ENCODE results near the gene AGPAT1. TPM values are rescaled to one million over a fixed set of nuclear protein-coding genes. Genes with fewer than 3 reads are reported as not detected.
A peak's percentile ranks its signal among the peaks of the same experiment; 100 is the strongest.
"Not testable (repeated sequence)": the region's sequence is repeated elsewhere in the genome, so short reads cannot be mapped to it uniquely, and the experiment has no call there.

AGPAT1 gene
- polyA plus RNA-seq (ENCODE audit: insufficient read length in 3 of 3) = 100 to 1,000 TPM in 2 of 3 donors, 10 to 100 TPM in 1; 94.6 to 109 (median 102) TPM
- long read RNA-seq, donor 1, transcript AGPAT1-203 (7 exons, 2,234 nt) = major isoform, 26 of 29 reads
- long read RNA-seq, donor 1, partial matches to known transcripts = 0 of 29 reads
- long read RNA-seq, donor 1, other reads (novel, unspliced or antisense) = 0 of 29 reads
- long read RNA-seq, donor 2, transcript AGPAT1-203 (7 exons, 2,234 nt) = major isoform, 15 of 23 reads
- long read RNA-seq, donor 2, partial matches to known transcripts = 5 of 23 reads
- long read RNA-seq, donor 2, other reads (novel, unspliced or antisense) = 0 of 23 reads
- long read RNA-seq, donor 3, transcript AGPAT1-206 (7 exons, 2,496 nt) = minor isoform, 5 of 34 reads
- long read RNA-seq, donor 3, transcript AGPAT1-203 (7 exons, 2,234 nt) = major isoform, 25 of 34 reads
- long read RNA-seq, donor 3, partial matches to known transcripts = 0 of 34 reads
- long read RNA-seq, donor 3, other reads (novel, unspliced or antisense) = 0 of 34 reads
- long read RNA-seq, donor 4, transcript AGPAT1-203 (7 exons, 2,234 nt) = major isoform, 15 of 15 reads
- long read RNA-seq, donor 4, partial matches to known transcripts = 0 of 15 reads
- long read RNA-seq, donor 4, other reads (novel, unspliced or antisense) = 0 of 15 reads
- long read RNA-seq, donor 5 = 0 reads
- long read RNA-seq, donor 6, transcript AGPAT1-203 (7 exons, 2,234 nt) = major isoform, 25 of 35 reads
- long read RNA-seq, donor 6, partial matches to known transcripts = 6 of 35 reads
- long read RNA-seq, donor 6, other reads (novel, unspliced or antisense) = 0 of 35 reads
- long read RNA-seq, donor 7, transcript AGPAT1-203 (7 exons, 2,234 nt) = major isoform, 24 of 36 reads
- long read RNA-seq, donor 7, partial matches to known transcripts = 6 of 36 reads
- long read RNA-seq, donor 7, other reads (novel, unspliced or antisense) = 0 of 36 reads
- long read RNA-seq, donor 8 = 0 reads
- long read RNA-seq, donor 9, transcript AGPAT1-203 (7 exons, 2,234 nt) = major isoform, 11 of 13 reads
- long read RNA-seq, donor 9, partial matches to known transcripts = 0 of 13 reads
- long read RNA-seq, donor 9, other reads (novel, unspliced or antisense) = 0 of 13 reads
- long read RNA-seq, donor 10, transcript AGPAT1-203 (7 exons, 2,234 nt) = major isoform, 18 of 22 reads
- long read RNA-seq, donor 10, partial matches to known transcripts = 0 of 22 reads
- long read RNA-seq, donor 10, other reads (novel, unspliced or antisense) = 0 of 22 reads
- long read RNA-seq, donor 11, transcript AGPAT1-203 (7 exons, 2,234 nt) = major isoform, 20 of 22 reads
- long read RNA-seq, donor 11, partial matches to known transcripts = 0 of 22 reads
- long read RNA-seq, donor 11, other reads (novel, unspliced or antisense) = 0 of 22 reads
- long read RNA-seq, donor 12, transcript AGPAT1-203 (7 exons, 2,234 nt) = major isoform, 7 of 8 reads
- long read RNA-seq, donor 12, partial matches to known transcripts = 0 of 8 reads
- long read RNA-seq, donor 12, other reads (novel, unspliced or antisense) = 0 of 8 reads
- long read RNA-seq, donor 13 = 0 reads
- long read RNA-seq, donor 14, transcript AGPAT1-203 (7 exons, 2,234 nt) = major isoform, 13 of 14 reads
- long read RNA-seq, donor 14, partial matches to known transcripts = 0 of 14 reads
- long read RNA-seq, donor 14, other reads (novel, unspliced or antisense) = 0 of 14 reads
- long read RNA-seq, donor 15, transcript AGPAT1-203 (7 exons, 2,234 nt) = major isoform, 9 of 10 reads
- long read RNA-seq, donor 15, partial matches to known transcripts = 0 of 10 reads
- long read RNA-seq, donor 15, other reads (novel, unspliced or antisense) = 0 of 10 reads
- long read RNA-seq, donor 16, transcript AGPAT1-203 (7 exons, 2,234 nt) = major isoform, 36 of 52 reads
- long read RNA-seq, donor 16, partial matches to known transcripts = 11 of 52 reads
- long read RNA-seq, donor 16, other reads (novel, unspliced or antisense) = 0 of 52 reads

- peak; percentile 88 to 99 (median 96) for DNase-seq (ENCODE audit: extremely low read depth in 1 of 11, low read depth in 9 of 11, low spot score in 4 of 11)
Measured at GRCh38 chr6:32175711-32176475, at the start of gene AGPAT1. Gene AGPAT1 (minus strand): TSS chr6:32176084. CDS start chr6:32171496, 4,588 bp downstream.

- no peak for DNase-seq (ENCODE audit: extremely low read depth in 1 of 11, low read depth in 9 of 11, low spot score in 4 of 11)
Measured at GRCh38 chr6:32224696-32225095, 48.8 kb upstream of the AGPAT1 start.

GRCh38 chr6:32223258-32224235 is 47.7 kb upstream of the AGPAT1 start, which contains the start of gene NOTCH4:
Gene NOTCH4 (minus strand): TSS chr6:32224067. CDS start chr6:32223928, 139 bp downstream.
- no peak for DNase-seq (ENCODE audit: extremely low read depth in 1 of 11, low read depth in 9 of 11, low spot score in 4 of 11)

- no peak for DNase-seq (ENCODE audit: extremely low read depth in 1 of 11, low read depth in 9 of 11, low spot score in 4 of 11)
Measured at GRCh38 chr6:32222333-32223230, 46.7 kb upstream of the AGPAT1 start.

- no peak for DNase-seq (ENCODE audit: extremely low read depth in 1 of 11, low read depth in 9 of 11, low spot score in 4 of 11)
Measured at GRCh38 chr6:32220021-32220420, 44.1 kb upstream of the AGPAT1 start.

- no peak for DNase-seq (ENCODE audit: extremely low read depth in 1 of 11, low read depth in 9 of 11, low spot score in 4 of 11)
Measured at GRCh38 chr6:32218167-32218566, 42.3 kb upstream of the AGPAT1 start.

GRCh38 chr6:32216998-32217397 is 41.1 kb upstream of the AGPAT1 start:
- no peak for DNase-seq (ENCODE audit: extremely low read depth in 1 of 11, low read depth in 9 of 11, low spot score in 4 of 11)

- DNase-seq (ENCODE audit: extremely low read depth in 1 of 11, low read depth in 9 of 11, low spot score in 4 of 11) = no peak
Measured at GRCh38 chr6:32216285-32216684, 40.4 kb upstream of the AGPAT1 start.

GRCh38 chr6:32215617-32216016 is 39.7 kb upstream of the AGPAT1 start:
- no peak for DNase-seq (ENCODE audit: extremely low read depth in 1 of 11, low read depth in 9 of 11, low spot score in 4 of 11)

GRCh38 chr6:32214126-32214525 is 38.2 kb upstream of the AGPAT1 start:
- no peak for DNase-seq (ENCODE audit: extremely low read depth in 1 of 11, low read depth in 9 of 11, low spot score in 4 of 11)

- DNase-seq (ENCODE audit: extremely low read depth in 1 of 11, low read depth in 9 of 11, low spot score in 4 of 11) = no peak
Measured at GRCh38 chr6:32213649-32214048, 37.8 kb upstream of the AGPAT1 start.

GRCh38 chr6:32212076-32212760 is 36.3 kb upstream of the AGPAT1 start:
- no peak for DNase-seq (ENCODE audit: extremely low read depth in 1 of 11, low read depth in 9 of 11, low spot score in 4 of 11)

GRCh38 chr6:32211432-32211831 is 35.5 kb upstream of the AGPAT1 start:
- DNase-seq (ENCODE audit: extremely low read depth in 1 of 11, low read depth in 9 of 11, low spot score in 4 of 11) = not testable (repeated sequence)

GRCh38 chr6:32210191-32210601 is 34.3 kb upstream of the AGPAT1 start:
- no peak for DNase-seq (ENCODE audit: extremely low read depth in 1 of 11, low read depth in 9 of 11, low spot score in 4 of 11)
